ENCODE data around the gene MLPH. TPM values are rescaled to one million over a fixed set of nuclear protein-coding genes. Genes with fewer than 3 reads are reported as not detected.

The MLPH gene
- polyA plus RNA-seq (ENCODE audit: low read depth in 6 of 6): not detected

GRCh38 chr2:237486819-237487448 is at the start of gene MLPH:
Gene MLPH (plus strand): TSS chr2:237487251. CDS start chr2:237493427, 6,176 bp downstream.
- peaks cover 56 to 82% (median 64%) of the 10 kb centered on the region in 3 donors for H3K27me3 Mint-ChIP-seq
- H3K27ac Mint-ChIP-seq: peak within 1 kb of the TSS in 1 of 6 donors; percentile 71
- no peak for ATAC-seq (ENCODE audit: low read depth in 2 of 2)
- H3K4me1 Mint-ChIP-seq: peaks cover 0 to 3% (median 0%) of the 10 kb centered on the region in 3 donors
- DNase-seq: no peak
- no peaks in the 10 kb centered on the region for H3K36me3 Mint-ChIP-seq
- H3K9me3 Mint-ChIP-seq: peaks cover 0 to 25% (median 22%) of the 10 kb centered on the region in 7 donors
- no peak within 1 kb of the TSS for H3K4me3 Mint-ChIP-seq

- H3K4me3 Mint-ChIP-seq: no peak overlapping the region
- DNase-seq (no peak), ATAC-seq (ENCODE audit: low read depth in 2 of 2) (no peak)
- no peaks in the 10 kb centered on the region for H3K36me3 Mint-ChIP-seq
- H3K27ac Mint-ChIP-seq: no peak overlapping the region
- peaks cover 0 to 4% (median 0%) of the 10 kb centered on the region in 7 donors for H3K9me3 Mint-ChIP-seq
- peaks cover 3 to 31% (median 14%) of the 10 kb centered on the region in 3 donors for H3K27me3 Mint-ChIP-seq
- H3K4me1 Mint-ChIP-seq: peaks cover 13 to 17% (median 14%) of the 10 kb centered on the region in 3 donors
Observed at GRCh38 chr2:237437566-237437965, 49.5 kb upstream of the MLPH start.

- H3K4me3 Mint-ChIP-seq: no peak overlapping the region
- H3K4me1 Mint-ChIP-seq: peaks cover 13 to 17% (median 14%) of the 10 kb centered on the region in 3 donors
- no peaks in the 10 kb centered on the region for H3K36me3 Mint-ChIP-seq
- H3K27me3 Mint-ChIP-seq: peaks cover 3 to 25% (median 15%) of the 10 kb centered on the region in 3 donors
- no peak for ATAC-seq (ENCODE audit: low read depth in 2 of 2)
- H3K27ac Mint-ChIP-seq: peak overlapping the region in 1 of 6 donors; percentile 12
- H3K9me3 Mint-ChIP-seq: peaks cover 0 to 4% (median 0%) of the 10 kb centered on the region in 7 donors
- no peak for DNase-seq
Observed at GRCh38 chr2:237438080-237438940, 48.7 kb upstream of the MLPH start.

- no peaks in the 10 kb centered on the region for H3K4me1 Mint-ChIP-seq
- H3K27me3 Mint-ChIP-seq: peaks cover 3 to 14% (median 5%) of the 10 kb centered on the region in 3 donors
- ATAC-seq (ENCODE audit: low read depth in 2 of 2): no peak
- peaks cover 0 to 4% (median 0%) of the 10 kb centered on the region in 7 donors for H3K9me3 Mint-ChIP-seq
- H3K4me3 Mint-ChIP-seq: no peak overlapping the region
- DNase-seq: no peak
- H3K36me3 Mint-ChIP-seq: no peaks in the 10 kb centered on the region
- H3K27ac Mint-ChIP-seq: no peak overlapping the region
Observed at GRCh38 chr2:237440819-237441281, 46.2 kb upstream of the MLPH start.

GRCh38 chr2:237441605-237442274 is 45.3 kb upstream of the MLPH start:
- no peak overlapping the region for H3K4me3 Mint-ChIP-seq
- no peaks in the 10 kb centered on the region for H3K36me3 Mint-ChIP-seq
- ATAC-seq (ENCODE audit: low read depth in 2 of 2): no peak
- H3K9me3 Mint-ChIP-seq: peaks cover 0 to 4% (median 0%) of the 10 kb centered on the region in 7 donors
- peaks cover 3 to 14% (median 5%) of the 10 kb centered on the region in 3 donors for H3K27me3 Mint-ChIP-seq
- no peak for DNase-seq
- H3K27ac Mint-ChIP-seq: no peak overlapping the region
- no peaks in the 10 kb centered on the region for H3K4me1 Mint-ChIP-seq

GRCh38 chr2:237444071-237444470 is 43.0 kb upstream of the MLPH start:
- peaks cover 0 to 4% (median 0%) of the 10 kb centered on the region in 7 donors for H3K9me3 Mint-ChIP-seq
- H3K4me3 Mint-ChIP-seq: no peak overlapping the region
- H3K4me1 Mint-ChIP-seq: no peaks in the 10 kb centered on the region
- peaks cover 3 to 14% (median 5%) of the 10 kb centered on the region in 3 donors for H3K27me3 Mint-ChIP-seq
- DNase-seq: no peak
- ATAC-seq (ENCODE audit: low read depth in 2 of 2): no peak
- H3K36me3 Mint-ChIP-seq: no peaks in the 10 kb centered on the region
- no peak overlapping the region for H3K27ac Mint-ChIP-seq

- no peak for ATAC-seq (ENCODE audit: low read depth in 2 of 2)
- no peak for DNase-seq
- no peak overlapping the region for H3K27ac Mint-ChIP-seq
- peaks cover 7 to 14% (median 10%) of the 10 kb centered on the region in 3 donors for H3K27me3 Mint-ChIP-seq
- no peaks in the 10 kb centered on the region for H3K36me3 Mint-ChIP-seq
- no peak overlapping the region for H3K4me3 Mint-ChIP-seq
- peaks cover 0 to 3% (median 0%) of the 10 kb centered on the region in 7 donors for H3K9me3 Mint-ChIP-seq
- no peaks in the 10 kb centered on the region for H3K4me1 Mint-ChIP-seq
Observed at GRCh38 chr2:237445611-237446337, 41.3 kb upstream of the MLPH start.

GRCh38 chr2:237446338-237446665 is 40.7 kb upstream of the MLPH start:
- DNase-seq (no peak), ATAC-seq (ENCODE audit: low read depth in 2 of 2) (no peak)
- H3K9me3 Mint-ChIP-seq: peaks cover 0 to 3% (median 0%) of the 10 kb centered on the region in 7 donors
- H3K27me3 Mint-ChIP-seq: peaks cover 7 to 14% (median 10%) of the 10 kb centered on the region in 3 donors
- no peak overlapping the region for H3K4me3 Mint-ChIP-seq
- H3K27ac Mint-ChIP-seq: no peak overlapping the region
- no peaks in the 10 kb centered on the region for H3K36me3 Mint-ChIP-seq
- H3K4me1 Mint-ChIP-seq: no peaks in the 10 kb centered on the region

GRCh38 chr2:237447496-237447895 is 39.6 kb upstream of the MLPH start:
- H3K9me3 Mint-ChIP-seq: peaks cover 0 to 3% (median 0%) of the 10 kb centered on the region in 7 donors
- DNase-seq (no peak), ATAC-seq (ENCODE audit: low read depth in 2 of 2) (no peak)
- peaks cover 4 to 22% (median 5%) of the 10 kb centered on the region in 3 donors for H3K27me3 Mint-ChIP-seq
- no peak overlapping the region for H3K4me3 Mint-ChIP-seq
- no peak overlapping the region for H3K27ac Mint-ChIP-seq
- H3K4me1 Mint-ChIP-seq: no peaks in the 10 kb centered on the region
- no peaks in the 10 kb centered on the region for H3K36me3 Mint-ChIP-seq

- no peaks in the 10 kb centered on the region for H3K36me3 Mint-ChIP-seq
- no peak overlapping the region for H3K27ac Mint-ChIP-seq
- peaks cover 4 to 17% (median 5%) of the 10 kb centered on the region in 3 donors for H3K27me3 Mint-ChIP-seq
- H3K9me3 Mint-ChIP-seq: peaks cover 0 to 3% (median 0%) of the 10 kb centered on the region in 7 donors
- no peak overlapping the region for H3K4me3 Mint-ChIP-seq
- no peak for DNase-seq
- H3K4me1 Mint-ChIP-seq: no peaks in the 10 kb centered on the region
- no peak for ATAC-seq (ENCODE audit: low read depth in 2 of 2)
Observed at GRCh38 chr2:237448171-237448570, 38.9 kb upstream of the MLPH start.

- ATAC-seq (ENCODE audit: low read depth in 2 of 2): no peak
- peaks cover 4 to 14% (median 5%) of the 10 kb centered on the region in 3 donors for H3K27me3 Mint-ChIP-seq
- H3K4me3 Mint-ChIP-seq: no peak overlapping the region
- no peaks in the 10 kb centered on the region for H3K36me3 Mint-ChIP-seq
- H3K27ac Mint-ChIP-seq: no peak overlapping the region
- H3K4me1 Mint-ChIP-seq: no peaks in the 10 kb centered on the region
- H3K9me3 Mint-ChIP-seq: peaks cover 0 to 3% (median 0%) of the 10 kb centered on the region in 7 donors
- no peak for DNase-seq
Observed at GRCh38 chr2:237448626-237449025, 38.4 kb upstream of the MLPH start.

- Mint-ChIP-seq H3K27ac (no peak overlapping the region), H3K27me3 (peaks cover 4 to 12% (median 5%) of the 10 kb centered on the region in 3 donors), H3K36me3 (no peaks in the 10 kb centered on the region), H3K9me3 (peaks cover 0 to 3% (median 0%) of the 10 kb centered on the region in 7 donors), H3K4me1 (no peaks in the 10 kb centered on the region), H3K4me3 (peak overlapping the region in 1 of 8 donors; percentile 0)
- ATAC-seq (ENCODE audit: low read depth in 2 of 2): no peak
- DNase-seq: no peak
Observed at GRCh38 chr2:237449193-237449881, 37.7 kb upstream of the MLPH start.
